HG03175 (cell line): ENCODE data around the gene USF1.

Source experiments
- ATAC-seq: cut with Tn5 transposase; IDR thresholded peaks from one replicate; pipeline ENCODE4 v1.9.1; 2021; ENCODE audit warnings: mild to moderate bottlenecking, moderate library complexity; ENCODE audit not compliant: unreplicated experiment

Gene USF1, protein sequence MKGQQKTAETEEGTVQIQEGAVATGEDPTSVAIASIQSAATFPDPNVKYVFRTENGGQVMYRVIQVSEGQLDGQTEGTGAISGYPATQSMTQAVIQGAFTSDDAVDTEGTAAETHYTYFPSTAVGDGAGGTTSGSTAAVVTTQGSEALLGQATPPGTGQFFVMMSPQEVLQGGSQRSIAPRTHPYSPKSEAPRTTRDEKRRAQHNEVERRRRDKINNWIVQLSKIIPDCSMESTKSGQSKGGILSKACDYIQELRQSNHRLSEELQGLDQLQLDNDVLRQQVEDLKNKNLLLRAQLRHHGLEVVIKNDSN

DNA sequence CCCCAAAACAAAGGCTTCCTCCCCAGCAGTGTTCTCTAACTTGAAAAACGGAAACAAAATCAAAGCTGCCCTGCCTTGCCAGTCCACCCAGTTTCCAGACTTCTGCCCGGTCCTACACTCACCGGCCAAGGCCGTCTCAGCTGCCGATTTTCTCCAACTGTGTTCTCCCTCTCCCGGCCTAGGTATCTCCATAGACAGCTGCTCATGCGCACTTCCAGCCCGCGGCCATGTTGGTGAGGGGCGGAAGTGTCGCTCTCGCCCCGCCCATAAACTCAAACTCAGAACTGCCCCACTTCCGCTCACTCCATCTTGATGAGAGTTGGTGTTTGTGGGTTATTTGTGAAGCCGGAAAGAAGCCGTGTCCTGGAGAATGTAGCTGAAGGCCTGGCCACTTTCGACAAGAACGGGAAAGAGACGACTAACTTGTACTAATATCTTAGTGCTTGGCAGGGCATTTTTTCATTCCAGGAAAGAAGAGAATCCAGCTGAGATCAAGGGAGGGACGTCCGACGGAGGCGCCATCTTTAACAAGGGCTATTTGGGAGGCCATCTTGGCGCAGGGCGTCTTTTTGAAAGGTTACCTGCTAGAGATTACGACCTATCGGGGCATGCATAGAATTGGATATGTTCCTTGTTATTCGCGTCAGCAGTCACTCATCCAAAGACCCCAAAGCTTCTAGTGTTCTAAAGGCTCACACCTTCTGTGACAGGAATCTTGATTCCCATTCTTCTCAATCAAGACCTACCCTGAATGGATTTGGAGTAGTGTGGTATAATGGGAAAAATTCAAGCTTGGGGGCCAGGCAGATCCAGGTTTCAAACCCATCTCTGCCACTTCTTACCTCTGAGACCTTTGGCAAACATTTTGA lies at the start of gene USF1:
Gene USF1 (minus strand): TSS at position 242 of the 869 bp plus-strand sequence. CDS start 2,702 bp downstream, outside the sequence.
- peak; percentile 59 for ATAC-seq

DNA sequence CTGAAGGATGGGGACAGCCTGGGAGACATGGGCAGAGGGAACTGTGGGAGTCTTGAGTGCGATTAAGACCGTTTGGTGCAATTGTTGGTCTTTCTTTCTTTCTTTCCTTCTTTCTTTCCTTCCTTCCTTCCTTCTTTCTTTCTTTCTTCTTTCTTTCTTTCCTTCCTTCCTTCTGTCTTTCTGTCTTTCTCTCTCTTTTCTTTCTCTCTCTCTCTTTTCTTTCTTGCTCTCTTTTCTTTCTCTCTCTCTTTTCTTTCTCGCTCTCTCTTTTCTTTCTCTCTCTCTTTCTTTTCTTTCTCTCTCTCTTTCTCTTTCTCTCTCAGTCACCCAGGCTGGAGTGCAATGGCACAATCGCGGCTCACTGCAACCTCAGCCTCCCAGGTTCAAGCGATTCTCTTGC lies 49.5 kb upstream of the USF1 start:
- no peak for ATAC-seq

DNA sequence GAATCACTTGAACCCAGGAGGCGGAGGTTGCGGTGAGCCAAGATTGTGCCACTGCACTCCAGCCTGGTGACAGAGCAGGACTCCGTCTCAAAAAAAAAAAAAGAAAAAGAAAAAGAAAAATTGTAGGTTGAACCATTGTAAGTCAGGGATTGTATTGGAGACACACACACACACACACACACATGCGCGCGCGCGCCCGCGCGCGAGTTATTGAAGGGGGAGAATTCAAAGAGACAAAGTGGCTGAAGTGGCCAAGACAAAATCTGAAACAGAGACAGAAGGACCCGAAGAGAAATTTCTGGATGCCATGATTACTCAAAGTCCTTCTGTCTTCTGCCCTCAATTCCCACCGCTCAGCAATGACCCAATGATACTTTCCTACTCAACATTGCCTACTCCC lies 48.7 kb upstream of the USF1 start:
- ATAC-seq = no peak

DNA sequence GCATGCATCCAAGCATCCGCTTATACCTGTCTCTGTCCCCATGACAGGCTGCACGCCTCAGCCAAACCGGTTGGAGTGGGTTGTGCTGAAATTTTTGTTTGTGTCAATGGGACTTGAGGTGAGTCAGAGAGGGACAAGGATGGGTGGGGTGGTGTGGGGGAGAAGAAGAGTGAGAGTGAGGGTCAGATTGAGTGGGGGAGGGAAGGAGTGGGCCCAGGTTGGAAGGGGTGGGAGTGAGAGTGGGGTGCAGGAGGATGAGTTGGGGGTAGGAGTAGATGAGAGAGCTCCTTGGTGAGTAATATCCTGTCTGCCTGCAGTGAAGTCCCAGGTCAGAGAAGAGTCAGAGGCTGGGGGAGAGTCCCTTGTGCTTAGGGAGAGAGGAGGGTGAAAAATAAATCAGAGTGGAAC lies 46.8 kb upstream of the USF1 start:
- no peak for ATAC-seq

DNA sequence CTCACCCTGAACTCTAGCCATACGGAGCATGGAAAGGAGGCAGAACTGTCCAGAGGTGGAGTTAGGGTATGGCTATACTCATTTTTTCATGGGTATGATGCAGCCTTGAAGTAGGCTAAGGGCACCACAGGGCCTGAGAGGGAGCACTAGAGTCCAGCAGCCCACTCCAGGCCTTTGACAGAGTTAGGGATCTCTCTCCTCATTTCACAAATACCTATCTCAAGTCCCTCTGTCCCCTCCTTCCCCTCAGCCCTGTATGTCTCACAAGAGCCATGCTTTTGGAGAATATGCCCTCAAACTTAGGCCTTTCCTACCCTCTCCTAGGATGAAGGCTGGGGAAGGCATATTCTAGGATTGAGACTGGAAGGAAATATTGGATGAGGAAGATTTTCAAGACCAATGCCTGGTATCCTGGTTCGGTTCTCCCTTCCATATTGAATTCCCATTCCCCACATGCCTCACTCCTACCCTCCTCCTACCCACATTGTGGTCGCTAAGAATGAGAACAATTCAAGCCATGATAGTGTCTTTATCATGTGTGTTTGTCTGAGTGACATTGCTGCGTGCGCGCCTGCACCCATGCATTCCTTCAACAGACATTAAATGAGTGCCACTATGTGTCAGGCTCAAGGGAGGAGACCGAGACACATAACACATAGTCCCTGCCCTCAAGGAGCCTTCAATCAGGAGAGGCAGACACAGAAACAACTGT lies 46.2 kb upstream of the USF1 start:
- no peak for ATAC-seq

DNA sequence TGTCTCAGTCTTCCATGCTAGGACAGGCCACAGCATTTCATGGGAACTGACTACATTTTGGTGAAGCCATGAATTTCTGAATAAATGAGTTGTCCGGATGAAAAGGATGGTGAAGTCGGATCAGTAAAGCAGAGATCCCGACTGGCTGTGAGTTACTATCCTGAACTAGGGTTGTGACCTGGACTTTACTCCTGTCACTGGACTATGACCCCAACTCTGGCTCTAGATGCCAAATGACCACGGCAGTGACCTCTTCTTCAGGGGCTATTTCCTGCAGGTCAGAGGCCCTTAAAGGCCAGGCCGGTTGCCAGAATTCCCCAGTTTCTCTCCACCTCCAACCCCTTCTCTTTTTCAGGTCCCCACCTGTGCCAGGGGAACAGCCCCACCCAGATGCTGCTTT lies 45.3 kb upstream of the USF1 start:
- ATAC-seq = no peak

DNA sequence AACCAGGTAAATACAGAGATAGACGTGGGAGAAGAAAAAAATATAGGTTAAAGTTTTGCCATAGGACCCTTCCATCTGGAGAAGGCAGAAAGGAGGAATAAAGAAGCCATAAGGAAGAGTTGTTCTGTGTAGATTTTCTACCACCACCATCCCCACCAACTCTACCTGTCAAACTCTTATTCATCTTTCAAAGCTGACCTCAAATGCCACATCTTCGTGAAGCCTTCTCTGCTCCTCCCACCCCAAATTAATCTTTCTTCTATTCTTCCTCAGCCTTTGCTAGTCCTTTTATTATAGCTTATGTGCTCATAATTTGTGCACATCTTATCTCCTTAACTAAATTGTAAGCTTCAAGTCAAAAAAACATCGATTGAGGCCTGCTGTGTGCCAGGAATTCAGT lies 44.8 kb upstream of the USF1 start:
- ATAC-seq = no peak

DNA sequence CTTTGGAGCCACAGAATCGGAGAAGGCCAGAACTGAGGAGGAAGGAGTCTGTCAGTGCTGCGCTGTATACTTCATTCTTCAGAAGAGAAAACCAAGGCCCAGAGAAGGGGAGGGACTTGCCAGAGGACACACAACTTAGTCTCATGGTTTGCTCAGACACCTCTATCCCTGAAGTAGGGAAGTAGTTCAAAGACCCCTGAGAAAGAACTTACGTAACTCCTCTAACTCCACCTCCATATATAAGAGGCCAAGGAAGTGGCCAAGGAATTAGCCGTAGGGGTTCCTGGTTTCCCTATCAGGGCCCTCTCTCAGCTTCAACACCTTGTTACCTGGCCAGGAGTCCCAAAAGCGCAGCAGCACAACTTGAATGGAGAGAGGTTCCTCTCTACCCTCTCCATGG lies 44.2 kb upstream of the USF1 start:
- no peak for ATAC-seq

DNA sequence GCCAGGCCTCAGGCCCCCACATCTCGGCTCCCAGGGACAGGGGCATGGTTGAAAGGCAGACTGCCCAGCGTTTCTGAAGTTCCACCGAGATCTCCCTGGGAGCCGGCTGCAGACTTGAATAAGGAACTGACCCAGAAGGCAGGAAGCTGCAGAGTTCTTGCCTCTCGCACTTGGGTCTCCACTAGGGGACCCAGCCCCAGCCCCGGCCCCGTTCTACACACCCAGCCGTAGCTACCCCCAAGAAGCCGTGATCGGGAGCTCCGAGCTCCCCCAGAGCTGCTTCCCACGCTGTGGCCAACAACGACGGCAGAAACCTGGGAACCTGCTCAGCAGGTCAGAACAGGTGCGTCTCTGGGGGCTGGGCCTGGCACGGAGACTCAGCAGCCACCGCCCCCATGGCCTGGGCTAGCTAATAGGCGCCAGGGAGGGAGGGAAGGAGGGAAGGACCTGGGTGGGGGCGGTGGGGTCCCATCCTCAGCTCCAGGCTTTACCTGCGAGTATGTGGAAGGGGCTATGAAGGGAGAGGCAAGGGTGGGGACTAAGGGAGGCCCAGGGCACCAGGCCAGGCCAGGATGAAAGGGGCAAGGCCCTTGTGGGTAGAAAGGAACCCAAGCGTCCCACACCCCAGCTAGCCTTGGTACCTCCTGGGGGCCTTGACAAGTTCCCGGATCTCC lies 43.6 kb upstream of the USF1 start, which contains the start of gene NECTIN4:
Gene NECTIN4 (minus strand): TSS at position 308 of the 674 bp plus-strand sequence. CDS start 262 bp downstream, at position 46.
- ATAC-seq = no peak

DNA sequence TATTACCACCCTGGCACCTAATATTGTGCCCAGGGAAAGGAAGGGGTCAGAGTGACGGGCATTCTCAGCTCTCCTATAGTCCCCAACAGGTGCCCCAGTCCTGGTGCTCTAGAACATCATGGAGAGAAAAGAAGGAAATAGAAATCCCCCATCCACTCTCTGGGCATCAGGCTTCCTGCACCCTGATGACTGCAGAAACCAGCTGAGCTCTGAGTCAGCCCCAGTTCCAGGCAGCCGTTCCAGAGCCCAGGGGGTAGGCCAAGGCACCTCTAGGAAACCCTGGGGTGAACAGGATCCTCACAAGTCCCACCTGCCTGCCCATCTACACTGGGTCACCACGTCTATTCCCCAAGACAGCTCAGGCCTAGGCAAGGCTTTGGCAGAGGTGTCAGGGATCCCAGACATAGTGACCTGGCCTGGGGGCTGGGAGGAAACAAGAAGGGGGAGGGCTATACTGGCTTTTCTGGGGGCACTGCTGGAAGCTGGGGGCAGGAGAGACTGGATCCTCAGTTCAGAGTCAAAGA lies 42.9 kb upstream of the USF1 start:
- ATAC-seq = no peak

DNA sequence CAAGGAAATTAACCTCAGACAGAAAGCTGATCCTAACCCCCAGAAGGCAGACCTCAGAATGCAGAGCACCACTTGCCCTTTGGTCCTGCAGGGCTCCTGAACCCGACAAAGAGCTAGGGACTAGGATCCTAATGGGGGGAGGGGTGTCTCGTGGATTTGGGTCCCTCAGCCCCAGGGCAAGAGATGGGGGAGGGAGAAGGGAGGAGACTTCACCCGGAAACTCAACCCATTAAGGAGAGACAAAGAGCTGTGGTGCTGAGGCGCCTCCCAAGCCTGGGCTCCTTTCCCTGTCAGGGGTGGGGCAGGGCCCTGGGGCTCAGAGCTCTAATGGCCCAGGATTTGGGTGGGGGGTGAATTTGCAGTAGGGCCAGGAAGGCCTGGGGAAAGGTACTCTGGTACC lies 40.7 kb upstream of the USF1 start:
- no peak for ATAC-seq

DNA sequence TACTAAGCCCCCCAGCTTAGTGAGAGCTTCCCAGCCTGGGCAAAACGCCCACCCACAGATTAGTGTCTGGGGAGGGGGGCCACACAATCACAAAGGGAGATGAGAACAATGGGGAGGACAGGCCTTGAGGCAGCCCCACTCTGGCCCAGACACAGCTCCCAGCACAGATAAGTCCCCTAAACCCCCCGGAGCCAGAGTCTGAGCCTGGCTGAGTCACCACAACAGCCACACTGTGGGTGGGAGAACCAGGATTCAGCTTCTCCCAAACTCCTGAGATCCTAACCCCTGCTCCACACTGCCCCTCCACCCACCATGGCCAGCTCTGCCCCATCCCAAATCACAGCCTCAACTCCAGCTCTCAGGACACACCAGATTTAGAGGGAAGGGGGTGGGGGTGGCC lies 39.4 kb upstream of the USF1 start:
- ATAC-seq = no peak

DNA sequence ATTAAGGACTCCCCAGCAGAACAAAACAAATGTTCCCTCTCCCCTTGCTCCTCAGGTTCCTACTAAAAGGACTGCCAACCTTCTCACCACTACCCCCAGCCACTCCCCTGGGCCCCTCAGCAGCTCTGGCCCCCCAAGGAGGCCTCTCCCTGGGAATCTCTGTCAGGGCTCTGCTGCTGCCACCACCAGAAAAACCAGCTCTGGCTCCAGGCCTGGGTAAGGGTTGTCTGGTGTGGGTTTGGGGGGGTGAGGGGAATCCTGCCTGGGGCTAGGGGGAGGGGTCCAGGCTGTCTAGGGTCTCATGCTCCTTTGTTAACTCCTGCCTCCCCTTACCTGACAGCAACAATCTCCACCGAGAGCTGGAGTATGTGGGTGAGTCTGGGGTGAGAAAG lies 38.8 kb upstream of the USF1 start:
- ATAC-seq = no peak

DNA sequence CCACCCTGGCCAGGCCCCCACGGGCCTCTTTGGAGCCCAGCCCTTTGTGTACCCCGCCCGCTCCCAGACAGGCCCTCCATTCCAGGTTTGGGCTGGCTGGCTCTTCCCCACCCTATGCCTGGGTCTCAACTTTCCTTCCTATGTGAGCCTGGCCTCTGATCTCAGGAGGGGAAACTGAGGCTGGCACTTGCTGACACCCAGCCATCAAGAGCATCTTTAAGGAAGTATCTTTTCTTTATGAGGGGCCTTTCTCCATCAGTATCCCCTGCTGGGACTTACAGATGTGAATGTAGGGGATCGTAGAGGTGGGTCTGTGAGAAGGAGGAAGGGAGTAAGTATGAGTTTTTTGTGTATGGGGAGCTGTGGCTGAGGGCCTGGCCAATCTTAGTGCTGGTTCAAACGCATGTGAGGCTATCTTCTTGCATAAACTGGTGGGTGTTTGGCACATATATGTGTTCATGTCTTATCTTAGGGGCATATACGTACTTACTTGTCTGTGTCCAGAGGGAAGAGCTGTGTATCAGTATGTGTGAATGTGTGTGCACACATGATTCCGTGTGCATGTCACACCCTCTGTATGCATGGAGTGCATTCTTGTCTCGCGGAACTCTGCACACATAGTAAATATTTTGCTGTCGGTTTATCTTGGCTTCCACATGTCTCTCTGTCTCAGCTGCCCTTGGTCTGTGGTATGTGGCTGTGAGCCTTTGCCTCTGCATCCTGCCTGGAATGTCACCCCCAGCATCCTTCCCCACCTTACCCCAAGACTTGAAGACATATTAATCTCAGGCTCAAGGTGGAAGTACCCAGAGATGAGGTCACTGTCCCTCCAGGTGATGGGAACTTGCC lies 38.2 kb upstream of the USF1 start:
- ATAC-seq = no peak

DNA sequence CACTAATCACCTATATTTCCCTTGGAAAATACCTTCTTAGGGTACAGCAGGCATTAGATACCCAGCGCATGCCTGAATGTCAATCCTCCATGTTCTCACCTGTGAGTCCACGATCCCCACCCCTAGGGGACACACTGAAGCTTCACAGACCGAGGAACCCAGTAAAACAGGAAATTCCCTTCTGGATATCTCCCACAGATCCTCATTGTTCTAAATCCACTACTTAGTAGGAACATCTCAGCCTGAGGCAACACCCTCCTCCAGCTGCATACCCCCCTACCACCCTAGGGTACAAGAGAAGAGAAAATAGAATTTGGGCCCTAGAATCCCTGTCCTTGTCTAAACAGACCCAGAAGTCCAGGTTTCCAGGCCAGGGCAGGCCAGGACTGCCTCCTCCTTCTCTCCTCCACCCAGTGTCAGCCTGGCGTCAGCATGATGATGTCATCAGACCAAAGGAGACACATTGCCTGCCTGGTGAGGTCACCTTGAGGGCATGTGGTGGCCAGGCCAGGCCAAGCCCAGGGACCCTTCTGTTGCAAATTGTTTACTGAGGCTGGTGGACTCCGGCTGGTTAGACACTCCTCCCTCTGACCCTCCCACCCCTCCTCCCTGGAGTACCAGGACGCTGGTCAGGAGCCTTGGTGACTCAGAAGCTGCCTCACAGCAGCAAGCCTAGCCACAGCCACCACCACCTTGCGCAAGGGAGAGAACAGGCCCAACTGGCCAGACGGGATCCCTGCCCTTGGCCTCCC lies 37.4 kb upstream of the USF1 start:
- no peak for ATAC-seq

DNA sequence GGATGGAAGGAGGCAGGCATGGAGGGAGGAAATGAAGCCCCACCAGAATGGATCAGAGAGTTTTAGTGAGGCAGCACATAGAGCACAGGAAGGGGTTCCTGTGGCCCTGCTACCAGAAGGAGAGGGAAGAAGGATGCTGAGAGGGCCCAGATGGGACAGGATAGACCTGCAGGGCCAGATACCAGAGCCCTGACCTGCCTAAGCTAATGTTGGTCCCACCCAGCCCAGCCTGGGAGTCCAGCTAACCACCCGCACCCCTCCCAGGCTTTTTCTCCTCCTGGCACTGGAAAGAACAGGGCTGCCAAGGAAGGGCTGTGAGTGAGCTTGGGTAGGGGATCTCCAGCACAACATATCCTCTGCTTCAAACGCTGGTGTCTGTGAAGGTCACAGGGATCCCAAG lies 36.7 kb upstream of the USF1 start:
- ATAC-seq = no peak

DNA sequence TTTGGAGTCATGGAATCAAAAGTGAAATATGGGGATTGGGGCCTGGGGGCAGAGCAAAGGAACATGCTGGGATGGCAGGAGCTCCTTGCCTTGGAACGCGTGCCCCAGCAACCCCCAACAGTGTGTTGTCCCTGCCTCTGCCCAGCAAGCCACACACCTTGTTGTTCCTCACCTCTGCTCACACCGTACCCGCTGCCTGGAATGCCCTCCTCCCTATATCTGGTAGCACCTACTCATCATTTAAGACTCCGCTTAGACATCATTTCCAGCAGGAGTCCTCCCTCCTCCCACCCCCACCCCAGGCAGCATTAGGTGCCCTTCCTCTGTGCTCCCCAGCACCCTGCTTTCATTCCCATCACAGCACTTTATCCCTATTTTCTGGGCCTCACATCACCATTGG lies 35.7 kb upstream of the USF1 start:
- ATAC-seq = no peak

DNA sequence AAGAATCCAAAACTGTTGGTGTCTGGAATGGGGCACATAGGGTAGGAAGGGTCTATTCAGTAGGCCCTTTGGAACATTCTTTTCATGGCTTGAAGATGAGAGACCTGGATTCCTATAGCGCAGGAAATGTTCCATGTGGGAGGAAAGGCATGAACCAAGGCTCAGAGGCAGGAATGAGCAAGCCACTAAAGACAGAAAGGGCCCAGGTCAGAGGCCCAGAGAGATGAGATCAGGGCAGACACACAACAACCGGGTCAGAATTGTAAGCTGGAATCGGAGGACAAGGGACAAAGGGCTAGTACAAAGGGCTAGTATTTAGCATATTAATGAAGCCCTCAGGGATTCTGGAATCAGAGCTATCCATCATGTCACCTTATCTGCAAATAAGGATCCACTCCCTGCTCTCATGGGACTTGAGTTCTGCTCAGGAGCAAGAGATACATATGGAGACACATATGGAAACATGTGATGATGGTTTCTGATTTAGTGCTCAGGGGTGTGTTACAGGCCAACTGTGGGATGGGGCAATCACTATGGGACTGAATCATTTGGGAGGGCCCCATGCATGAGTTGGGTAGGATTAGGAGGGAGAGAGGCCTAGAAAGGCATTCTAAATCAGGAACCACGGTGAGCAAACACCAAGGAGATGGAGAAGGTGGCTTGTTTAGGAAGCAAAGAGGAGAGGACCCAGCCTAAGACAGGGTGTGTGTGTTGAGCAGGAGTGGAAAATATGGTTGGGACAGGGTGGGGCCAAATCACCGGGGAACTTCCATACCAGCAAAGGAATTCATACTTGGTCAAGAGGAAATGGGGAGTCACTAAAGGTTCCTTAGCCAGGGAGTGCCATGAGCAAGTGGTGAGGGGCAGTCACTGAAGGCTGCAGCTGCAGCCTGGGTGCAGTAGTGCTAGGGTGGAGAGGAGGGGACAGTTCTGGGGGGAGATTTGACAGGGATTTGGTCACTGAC lies 34.9 kb upstream of the USF1 start:
- no peak for ATAC-seq
